B cell (primary cell): ENCODE measurements around the gene CBLN3. TPM values are rescaled to one million over a fixed set of nuclear protein-coding genes. Genes with fewer than 3 reads are reported as not detected.

Experiments
- ATAC-seq: fragments of 200-7000 bp; cut with Tn5 transposase; one replicate; pipeline ENCODE4 v1.10.0; 2021; ENCODE audit warnings: low read depth, mild to moderate bottlenecking, moderate number of reproducible peaks, moderate library complexity
- CTCF ChIA-PET: fragments of 350-600 bp; sonication (Branson Sonifier 250); formaldehyde crosslinking; loops from one replicate; lab custom pipeline; 2021; ENCODE audit warnings: antibody characterized with exemption, inconsistent platforms; lab: Charles Lee
- POLR2A ChIA-PET: fragments of 350-600 bp; sonication (Branson Sonifier 250); formaldehyde crosslinking; loops from one replicate; lab custom pipeline; 2021; ENCODE audit warnings: antibody characterized with exemption; lab: Charles Lee
- DNase-seq: peaks from one replicate; pipeline ENCODE4 v3.0.0; 2013
- H2AFZ ChIP-seq: 2 replicates; pipeline ENCODE4 v1.6.1; 2012; ENCODE audit warnings: mild to moderate bottlenecking, low read depth, low read length; ENCODE audit not compliant: insufficient read depth, poor library complexity, severe bottlenecking
- H3K27ac ChIP-seq, 2 donors: 1 replicate in 1 of 2; 2 replicates in 1 of 2; pipeline ENCODE4 v1.5.1; 2012 to 2013; ENCODE audit warnings: low read length in 2 of 2, mild to moderate bottlenecking in 2 of 2, moderate library complexity in 1 of 2
- H3K27me3 ChIP-seq, 4 experiments: fragments of 200-600 bp in 1 of 4; sonication (generic) in 1 of 4; replicated peaks in 1 of 4; 1 replicate in 2 of 4; 2 replicates in 2 of 4; pipeline versions ENCODE4 v1.6.1 to v1.7.0; 2013 to 2016; ENCODE audit warnings: low read length in 3 of 4, mild to moderate bottlenecking in 2 of 4, mixed read lengths in 1 of 4, moderate library complexity in 1 of 4; ENCODE audit not compliant: insufficient read depth in 4 of 4, control insufficient read depth in 3 of 4; ENCODE audit errors: control extremely low read depth in 1 of 4
- H3K36me3 ChIP-seq, 2 experiments: replicated peaks in 1 of 2; 1 replicate in 1 of 2; 2 replicates in 1 of 2; pipeline versions ENCODE4 v1.6.1 to v1.7.1; 2013; ENCODE audit warnings: low read length in 1 of 2; ENCODE audit not compliant: insufficient read depth in 2 of 2, control insufficient read depth in 1 of 2; ENCODE audit errors: control extremely low read depth in 1 of 2, extremely low read depth in 1 of 2
- H3K4me1 ChIP-seq, 2 donors: fragments of 200-600 bp in 1 of 2; sonication (generic) in 1 of 2; 1 replicate in 1 of 2; 2 replicates in 1 of 2; pipeline versions ENCODE4 v1.5.1 to v1.6.1; 2013 to 2017; ENCODE audit warnings: low read length in 2 of 2; ENCODE audit not compliant: control insufficient read depth in 2 of 2, insufficient read depth in 2 of 2
- H3K4me2 ChIP-seq: replicated peaks from 2 replicates; pipeline ENCODE3; 2012; ENCODE audit warnings: mild to moderate bottlenecking, low read depth, low read length; ENCODE audit not compliant: poor library complexity, severe bottlenecking
- H3K4me3 ChIP-seq, 5 experiments: fragments of 200-600 bp in 1 of 5; sonication (generic) in 1 of 5; 1 replicate in 3 of 5; 2 replicates in 2 of 5; pipeline versions ENCODE4 v1.5.1 to v1.7.0; 2011 to 2016; ENCODE audit warnings: low read length in 4 of 5, mild to moderate bottlenecking in 4 of 5, low read depth in 2 of 5, control low read depth in 1 of 5, moderate library complexity in 1 of 5; ENCODE audit not compliant: insufficient read depth in 1 of 5; ENCODE audit errors: control extremely low read depth in 1 of 5, extremely low read depth in 1 of 5
- H3K79me2 ChIP-seq: fragments of 200-600 bp; sonication (generic); one replicate; pipeline ENCODE4 v1.6.0; 2016; ENCODE audit warnings: low read length; ENCODE audit not compliant: control insufficient read depth, insufficient read depth
- H3K9ac ChIP-seq: fragments of 200-600 bp; sonication (generic); 2 replicates; pipeline ENCODE4 v1.6.1; 2017; ENCODE audit warnings: mild to moderate bottlenecking, low read length, moderate library complexity
- H3K9me3 ChIP-seq, 3 donors: one replicate each; pipeline versions ENCODE4 v1.6.1 to v1.7.1; 2013; ENCODE audit warnings: low read length in 2 of 3; ENCODE audit not compliant: control insufficient read depth in 2 of 3, insufficient read depth in 1 of 3; ENCODE audit errors: control extremely low read depth in 1 of 3
- H4K20me1 ChIP-seq: 2 replicates; pipeline ENCODE4 v1.6.0; 2012; ENCODE audit warnings: mild to moderate bottlenecking, low read length; ENCODE audit not compliant: insufficient read depth, control insufficient read depth, poor library complexity, severe bottlenecking
- H3K27ac Mint-ChIP-seq: one replicate; pipeline ENCODE4 v1.8.0; 2021; ENCODE audit warnings: mixed read lengths
- H3K27me3 Mint-ChIP-seq: one replicate; pipeline ENCODE4 v1.8.0; 2021; ENCODE audit warnings: mixed read lengths
- H3K4me1 Mint-ChIP-seq: one replicate; pipeline ENCODE4 v1.8.0; 2021; ENCODE audit warnings: mixed read lengths
- H3K4me3 Mint-ChIP-seq: one replicate; pipeline ENCODE4 v1.8.0; 2021; ENCODE audit warnings: mixed read lengths
- H3K9me3 Mint-ChIP-seq: one replicate; pipeline ENCODE4 v1.8.0; 2022; ENCODE audit warnings: mixed read lengths; ENCODE audit not compliant: insufficient read depth
- CTCF ChIP-seq: fragments of 200-600 bp; IDR thresholded peaks from one replicate; pipeline ENCODE4 v1.8.0; 2022; ENCODE audit warnings: antibody characterized with exemption, mild to moderate bottlenecking
- EZH2 ChIP-seq: IDR thresholded peaks from 2 replicates; pipeline ENCODE4 v1.6.1; 2012; ENCODE audit warnings: borderline replicate concordance, low read depth, mild to moderate bottlenecking, moderate library complexity, low read length; ENCODE audit not compliant: insufficient read depth, poor library complexity, severe bottlenecking
- WGBS: methylation state at CpG from one replicate; pipeline ENCODE4 v1.1.5; 2013; ENCODE audit warnings: missing lambda C conversion rate; ENCODE audit not compliant: insufficient coverage; 5-methylcytosine and 5-hydroxymethylcytosine counted together
- intact Hi-C: fragments of 100-400 bp; cut with micrococcal nuclease; formaldehyde crosslinking; loops from one replicate; pipeline ENCODE4 v1.10.0; 2022
- polyA plus RNA-seq: library from polyadenylated mRNA; depleted of rRNA; stranded (reverse); fragments of >200 nt; gene quantifications from 2 replicates; pipeline ENCODE4 v1.2.3, GENCODE V29; 2012
- total RNA-seq, 2 donors: library from RNA; stranded (reverse); fragments of 120-200 nt in 1 of 2; gene quantifications; 1 replicate in 1 of 2; 2 replicates in 1 of 2; pipeline versions ENCODE4 v1.2.3 to v1.2.4, GENCODE V29; 2013 to 2022

CBLN3 gene
- total and polyA plus RNA-seq, 2 donors (not counting 1 experiment from before 2014, with no cell fraction given) = 35.0 to 134 TPM

- Histone ChIP-seq H3K4me1 (no peaks in the 10 kb centered on the region), H3K27me3 (peaks cover 0 to 43% (median 6%) of the 10 kb centered on the region in 4 experiments), H2AFZ (no peak overlapping the region), H3K79me2 (no peaks in the 10 kb centered on the region), H4K20me1 (no peaks in the 10 kb centered on the region), H3K4me3 (no peak overlapping the region), H3K9ac (no peak overlapping the region), H3K27ac (no peak overlapping the region), H3K9me3 (no peaks in the 10 kb centered on the region), H3K4me2 (no peak overlapping the region), H3K36me3 (no peaks in the 10 kb centered on the region)
- no peak overlapping the region for H3K27ac Mint-ChIP-seq
- no peaks in the 10 kb centered on the region for H3K9me3 Mint-ChIP-seq
- WGBS = 95% methylated on average over 25 of the region's 25 CpGs
- TF ChIP-seq CTCF = no peak
- H3K4me1 Mint-ChIP-seq = no peaks in the 10 kb centered on the region
- intact Hi-C loops = no loop called here
- no peak for DNase-seq
- CTCF ChIA-PET = interaction anchor here (4.1 kb wide), 1 partner anchor 9 kb away, joined by 21 read pairs; no protein-coding TSS in a partner anchor
- POLR2A ChIA-PET = no interaction called here
- peaks cover 30% of the 10 kb centered on the region for H3K27me3 Mint-ChIP-seq
- H3K4me3 Mint-ChIP-seq = no peak overlapping the region
- ATAC-seq = no peak
These were observed 13.8 kb downstream of the CBLN3 start for GRCh38 chr14:24415421-24416253.

DNA sequence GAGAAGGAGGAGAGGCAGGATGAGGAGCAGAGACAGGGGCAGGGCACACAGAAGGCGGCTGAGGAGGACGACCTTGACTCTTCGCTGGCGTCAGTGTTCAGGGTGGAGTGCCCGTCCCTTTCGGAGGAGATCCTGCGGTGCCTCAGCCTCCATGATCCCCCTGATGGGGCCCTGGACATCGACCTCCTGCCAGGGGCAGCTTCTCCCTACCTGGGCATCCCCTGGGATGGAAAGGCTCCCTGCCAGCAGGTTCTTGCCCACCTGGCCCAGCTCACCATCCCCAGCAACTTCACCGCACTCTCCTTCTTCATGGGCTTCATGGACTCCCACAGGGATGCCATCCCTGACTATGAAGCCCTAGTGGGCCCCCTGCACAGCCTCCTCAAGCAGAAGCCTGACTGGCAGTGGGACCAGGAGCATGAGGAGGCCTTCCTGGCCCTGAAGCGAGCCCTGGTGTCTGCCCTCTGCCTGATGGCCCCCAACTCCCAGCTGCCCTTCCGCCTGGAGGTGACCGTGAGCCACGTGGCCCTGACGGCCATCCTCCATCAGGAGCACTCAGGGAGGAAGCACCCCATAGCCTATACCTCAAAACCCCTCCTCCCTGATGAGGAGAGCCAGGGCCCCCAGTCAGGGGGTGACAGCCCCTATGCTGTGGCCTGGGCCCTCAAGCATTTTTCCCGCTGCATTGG is 14.6 kb downstream of the CBLN3 start:
- no peak overlapping the region for H3K27ac Mint-ChIP-seq
- CTCF ChIA-PET = interaction anchor here (1.5 to 4.1 kb wide), 2 partner anchors 10 to 14 kb away, joined by 5 to 21 read pairs; no protein-coding TSS in a partner anchor
- POLR2A ChIA-PET = no interaction called here

More for the DNA sequence above, 14.6 kb downstream of the CBLN3 start:
- no peaks in the 10 kb centered on the region for H3K79me2 ChIP-seq
- H3K4me3 ChIP-seq = no peak overlapping the region
- intact Hi-C loops = no loop called here
- H4K20me1 ChIP-seq = no peaks in the 10 kb centered on the region
- H3K4me1 ChIP-seq = no peaks in the 10 kb centered on the region
- no peak overlapping the region for H2AFZ ChIP-seq
- DNase-seq (no peak), ATAC-seq (no peak)
- Mint-ChIP-seq H3K4me1 (no peaks in the 10 kb centered on the region), H3K9me3 (no peaks in the 10 kb centered on the region), H3K27me3 (peaks cover 27% of the 10 kb centered on the region), H3K4me3 (no peak overlapping the region)
- no peaks in the 10 kb centered on the region for H3K36me3 ChIP-seq
- TF ChIP-seq CTCF (no peak), EZH2 (no peak)
- 94% methylated on average over 15 of the region's 15 CpGs for WGBS
- H3K9ac ChIP-seq = no peak overlapping the region
- H3K4me2 ChIP-seq = no peak overlapping the region
- H3K9me3 ChIP-seq = no peaks in the 10 kb centered on the region
- no peak overlapping the region for H3K27ac ChIP-seq
- H3K27me3 ChIP-seq = peaks cover 0 to 37% (median 6%) of the 10 kb centered on the region in 4 experiments
